H1 (cell line): ENCODE measurements around the gene FGF10. TPM values are rescaled to one million over a fixed set of nuclear protein-coding genes. Genes with fewer than 3 reads are reported as not detected.

Source experiments
- CTCF ChIA-PET: fragments of 300-600 bp; sonication (Branson Sonifier 250); formaldehyde crosslinking; loops from one replicate; lab custom pipeline; 2021; ENCODE audit not compliant: partially characterized antibody; lab: Charles Lee
- POLR2A ChIA-PET: fragments of 300-600 bp; sonication (Branson Sonifier 250); formaldehyde crosslinking; loops from one replicate; lab custom pipeline; 2021; ENCODE audit warnings: inconsistent platforms; ENCODE audit not compliant: partially characterized antibody; lab: Charles Lee
- DNase-seq, 2 experiments: peaks; one replicate each; pipeline versions ENCODE4 v3.0.0 to v3.0.0-alpha.2; 2010 to 2022; ENCODE audit warnings: low spot score in 2 of 2, low read depth in 1 of 2, mixed read lengths in 1 of 2
- FAIRE-seq: peaks from 2 replicates; lab custom pipeline; 2011; peaks lifted over from hg19 to GRCh38; lab: Jason Lieb, UNC
- H2AFZ ChIP-seq: 2 replicates; pipeline ENCODE4 v1.8.1; 2012; ENCODE audit warnings: low read length, inconsistent platforms
- H2AK5ac ChIP-seq: 2 replicates; pipeline ENCODE4 v1.6.1; 2013; ENCODE audit warnings: low read depth, low read length
- H2BK120ac ChIP-seq: replicated peaks from 2 replicates; pipeline ENCODE3; 2013; ENCODE audit warnings: low read depth, low read length, inconsistent platforms
- H2BK12ac ChIP-seq: 2 replicates; pipeline ENCODE4 v1.6.1; 2013; ENCODE audit warnings: low read depth, low read length
- H2BK15ac ChIP-seq: 2 replicates; pipeline ENCODE4 v1.6.1; 2013; ENCODE audit warnings: low read length
- H2BK20ac ChIP-seq: 2 replicates; pipeline ENCODE4 v1.6.1; 2013; ENCODE audit warnings: low read length
- H2BK5ac ChIP-seq: 2 replicates; pipeline ENCODE4 v1.6.1; 2013; ENCODE audit warnings: low read depth, low read length
- H3K14ac ChIP-seq: 2 replicates; pipeline ENCODE4 v1.6.1; 2013; ENCODE audit warnings: inconsistent platforms; ENCODE audit not compliant: insufficient read length
- H3K18ac ChIP-seq: 2 replicates; pipeline ENCODE4 v1.6.1; 2013; ENCODE audit warnings: low read length; ENCODE audit errors: extremely low read depth
- H3K23ac ChIP-seq: 2 replicates; pipeline ENCODE4 v1.6.1; 2013; ENCODE audit warnings: inconsistent platforms; ENCODE audit not compliant: insufficient read length
- H3K23me2 ChIP-seq: 2 replicates; pipeline ENCODE4 v1.6.1; 2013; ENCODE audit warnings: low read depth, low read length
- H3K27ac ChIP-seq: 2 replicates; pipeline ENCODE4 v1.6.1; 2011; ENCODE audit warnings: low read depth, low read length, inconsistent platforms
- H3K27me3 ChIP-seq, 4 experiments: replicated peaks in 1 of 4; 1 replicate in 1 of 4; 2 replicates in 3 of 4; pipeline versions ENCODE4 v1.6.1 to v1.8.1; 2011 to 2013; ENCODE audit warnings: low read length in 3 of 4, mild to moderate bottlenecking in 3 of 4, inconsistent platforms in 2 of 4, mixed read lengths in 2 of 4, moderate library complexity in 1 of 4; ENCODE audit not compliant: control insufficient read depth in 3 of 4, insufficient read depth in 3 of 4; ENCODE audit errors: extremely low read depth in 1 of 4
- H3K36me3 ChIP-seq, 4 experiments: 2 replicates each; pipeline versions ENCODE4 v1.6.1 to v1.8.1; 2011 to 2013; ENCODE audit warnings: mild to moderate bottlenecking in 4 of 4, low read length in 3 of 4, moderate library complexity in 2 of 4, control low read depth in 1 of 4, inconsistent platforms in 1 of 4; ENCODE audit not compliant: insufficient read depth in 4 of 4, control insufficient read depth in 2 of 4
- H3K4ac ChIP-seq: replicated peaks from 2 replicates; pipeline ENCODE3; 2013; ENCODE audit warnings: low read length, low read depth, mixed read lengths, inconsistent platforms; ENCODE audit not compliant: insufficient read length
- H3K4me1 ChIP-seq, 4 experiments: replicated peaks in 1 of 4; 1 replicate in 1 of 4; 2 replicates in 3 of 4; pipeline versions ENCODE4 v1.6.1 to v1.8.1; 2011 to 2013; ENCODE audit warnings: low read length in 3 of 4, inconsistent platforms in 2 of 4, mixed read lengths in 1 of 4; ENCODE audit not compliant: insufficient read depth in 4 of 4, control insufficient read depth in 3 of 4
- H3K4me2 ChIP-seq, 2 experiments: 2 replicates each; pipeline versions ENCODE4 v1.6.1 to v1.8.1; 2011 to 2013; ENCODE audit warnings: low read depth in 2 of 2, low read length in 2 of 2, control low read depth in 1 of 2, inconsistent platforms in 1 of 2, mild to moderate bottlenecking in 1 of 2; ENCODE audit not compliant: insufficient read depth in 1 of 2
- H3K4me3 ChIP-seq, 4 experiments: fragments of 200-600, 300-600 bp in 1 of 4; sonication (generic), shearing (Covaris generic), sonication (Bioruptor Twin) in 1 of 4; 2 replicates each; pipeline versions ENCODE4 v1.5.1 to v1.8.1; 2011 to 2016; ENCODE audit warnings: low read length in 4 of 4, low read depth in 3 of 4, control low read depth in 2 of 4, inconsistent platforms in 2 of 4, mild to moderate bottlenecking in 2 of 4, mixed read lengths in 1 of 4, moderate library complexity in 1 of 4; ENCODE audit not compliant: insufficient read depth in 2 of 4; ENCODE audit errors: extremely low read depth in 1 of 4
- H3K56ac ChIP-seq: replicated peaks from 2 replicates; pipeline ENCODE3; 2013; ENCODE audit warnings: low read depth, mild to moderate bottlenecking, mixed read lengths, low read length, inconsistent platforms; ENCODE audit not compliant: insufficient read length
- H3K79me1 ChIP-seq: 2 replicates; pipeline ENCODE4 v1.6.1; 2013; ENCODE audit warnings: low read depth, low read length, control low read depth
- H3K79me2 ChIP-seq, 2 experiments: 2 replicates each; pipeline versions ENCODE4 v1.6.1 to v1.8.1; 2012 to 2013; ENCODE audit warnings: low read length in 2 of 2, mild to moderate bottlenecking in 2 of 2, inconsistent platforms in 1 of 2; ENCODE audit not compliant: insufficient read depth in 2 of 2, control insufficient read depth in 1 of 2
- H3K9ac ChIP-seq, 4 experiments: replicated peaks in 1 of 4; 1 replicate in 1 of 4; 2 replicates in 3 of 4; pipeline versions ENCODE4 v1.6.1 to v1.8.1; 2011 to 2013; ENCODE audit warnings: low read depth in 3 of 4, low read length in 3 of 4, control low read depth in 2 of 4, mild to moderate bottlenecking in 2 of 4, moderate library complexity in 2 of 4, inconsistent platforms in 1 of 4; ENCODE audit errors: extremely low read depth in 1 of 4
- H3K9me3 ChIP-seq, 2 experiments: 2 replicates each; pipeline versions ENCODE4 v1.6.1 to v1.8.1; 2012 to 2013; ENCODE audit warnings: mild to moderate bottlenecking in 2 of 2, moderate library complexity in 2 of 2, control low read depth in 1 of 2, inconsistent platforms in 1 of 2, low read depth in 1 of 2, low read length in 1 of 2, mixed read lengths in 1 of 2; ENCODE audit not compliant: insufficient read depth in 2 of 2
- H4K20me1 ChIP-seq, 2 experiments: replicated peaks in 1 of 2; 2 replicates each; pipeline versions ENCODE3 to v1.8.1; 2011 to 2013; ENCODE audit warnings: inconsistent platforms in 2 of 2, low read length in 2 of 2, mild to moderate bottlenecking in 1 of 2; ENCODE audit not compliant: insufficient read depth in 2 of 2, control insufficient read depth in 1 of 2
- H4K5ac ChIP-seq: 2 replicates; pipeline ENCODE4 v1.6.1; 2013; ENCODE audit warnings: low read length, low read depth, mixed read lengths, inconsistent platforms; ENCODE audit not compliant: insufficient read length
- H4K8ac ChIP-seq: 2 replicates; pipeline ENCODE4 v1.8.0; 2013; ENCODE audit warnings: mild to moderate bottlenecking, moderate library complexity, low read length, inconsistent platforms; ENCODE audit not compliant: insufficient read depth; ENCODE audit errors: extremely low read depth
- H4K91ac ChIP-seq: replicated peaks from 2 replicates; pipeline ENCODE3; 2013; ENCODE audit warnings: low read length, mixed read lengths, inconsistent platforms; ENCODE audit not compliant: insufficient read length
- ASH2L ChIP-seq: fragments of 200-600, 300-600 bp; sonication (generic); IDR thresholded peaks from one replicate; pipeline ENCODE4 v1.7.1; 2017; ENCODE audit warnings: low read length
- ATF3 ChIP-seq: IDR thresholded peaks from 2 replicates; pipeline ENCODE4 v1.6.1; 2011; ENCODE audit warnings: low read depth, mild to moderate bottlenecking, low read length; ENCODE audit not compliant: insufficient read depth
- CBX5 ChIP-seq: fragments of 300-800, 300-1000 bp; sonication (generic); IDR thresholded peaks from 2 replicates; pipeline ENCODE4 v1.7.1; 2016; ENCODE audit warnings: antibody characterized with exemption, low read length, low read depth
- CHD2 ChIP-seq: IDR thresholded peaks from 2 replicates; pipeline ENCODE4 v1.6.1; 2012; ENCODE audit warnings: low read length, improper control_type of control experiment
- KDM4A ChIP-seq: IDR thresholded peaks from one replicate; pipeline ENCODE4 v1.7.1; 2012; ENCODE audit warnings: low read depth, mild to moderate bottlenecking, moderate library complexity, low read length, inconsistent platforms; ENCODE audit not compliant: severe bottlenecking
- KDM5A ChIP-seq: fragments of 200-600 bp; IDR thresholded peaks from 2 replicates; pipeline ENCODE4 v1.7.1; 2012; ENCODE audit warnings: mild to moderate bottlenecking, low read length, inconsistent platforms, mixed read lengths
- SRF ChIP-seq: IDR thresholded peaks from 2 replicates; pipeline ENCODE4 v1.6.1; 2011; ENCODE audit warnings: mild to moderate bottlenecking, low read depth, low read length, moderate library complexity
- TAF1 ChIP-seq: IDR thresholded peaks from 2 replicates; pipeline ENCODE4 v1.6.1; 2011; ENCODE audit warnings: mild to moderate bottlenecking, low read depth, low read length
- WGBS, 2 experiments: shearing (Covaris generic) in 1 of 2; methylation state at CpG; one replicate each; pipeline versions ENCODE4 v1.1.6 to v1.1.7; 2013 to 2015; ENCODE audit warnings: low lambda C conversion rate in 2 of 2, mixed read lengths in 2 of 2, inconsistent platforms in 1 of 2, low coverage in 1 of 2, missing lambda C conversion rate in 1 of 2; ENCODE audit not compliant: insufficient replicate concordance in 2 of 2, insufficient coverage in 1 of 2, insufficient read length in 1 of 2; ENCODE audit errors: extremely low coverage in 1 of 2, missing lambda C conversion rate in 1 of 2; 5-methylcytosine and 5-hydroxymethylcytosine counted together
- polyA plus RNA-seq, 7 experiments: library from polyadenylated mRNA; depleted of rRNA in 3 of 7; stranded (reverse) in 5 of 7; unstranded in 2 of 7; fragments of >200 nt in 5 of 7; fragments of 200-250 nt in 2 of 7; gene quantifications; 1 replicate in 5 of 7; 2 replicates in 1 of 7; 4 replicates in 1 of 7; pipeline versions ENCODE4 v1.2.1 to v1.2.3, GENCODE V29; 2011 to 2013; ENCODE audit warnings: missing spikeins in 2 of 7, mixed read lengths in 2 of 7
- total RNA-seq: library from RNA; stranded (reverse); fragmentation: NEBNext Ultra II Directional; extraction: Animal tissue kit (Norgen Biotek cat#: 25700); gene quantifications from 2 replicates; pipeline ENCODE4 v1.2.1, GENCODE V29; 2021

FGF10 gene
- total and polyA plus RNA-seq, 2 of the 8 experiments (the other 6 are each of a cell fraction or from before 2014, with no cell fraction given), result 0.06 to 0.54 TPM

- Histone ChIP-seq H2BK120ac (no peak overlapping the region), H3K36me3 (no peaks in the 10 kb centered on the region), H3K79me2 (no peaks in the 10 kb centered on the region), H3K79me1 (no peaks in the 10 kb centered on the region), H2BK12ac (no peak overlapping the region), H3K18ac (no peak overlapping the region), H3K23me2 (peaks cover 16% of the 10 kb centered on the region), H3K27me3 (peaks cover 6 to 32% (median 25%) of the 10 kb centered on the region in 4 experiments), H2BK5ac (no peak overlapping the region), H3K23ac (no peak overlapping the region), H3K9me3 (no peaks in the 10 kb centered on the region), H3K4me2 (peak overlapping the region; percentile 83 to 96), H2AFZ (no peak overlapping the region), H3K27ac (no peak overlapping the region), H3K9ac (no peak overlapping the region), H3K4me3 (peak overlapping the region in 2 of 4 experiments; percentile 56 to 65; a peak in 3 of 8 replicates), H2BK15ac (no peak overlapping the region), H3K56ac (no peak overlapping the region), H4K5ac (no peak overlapping the region), H2AK5ac (no peak overlapping the region), H4K20me1 (no peaks in the 10 kb centered on the region), H3K4ac (no peak overlapping the region), H3K4me1 (peaks cover 2 to 11% (median 4%) of the 10 kb centered on the region in 4 experiments; a peak in 5 of 7 replicates), H3K14ac (no peak overlapping the region), H4K8ac (no peak overlapping the region), H4K91ac (no peak overlapping the region), H2BK20ac (no peak overlapping the region)
- FAIRE-seq (no peak), DNase-seq (no peak)
- WGBS, 2 experiments, result 23% methylated on average over 3 of the region's 3 CpGs; no CpG with 5 or more reads in 1 of the 2 experiments
- ChIA-PET POLR2A (no interaction called here), CTCF (no interaction called here)
- TF ChIP-seq KDM4A (no peak), CHD2 (no peak), CBX5 (no peak), TAF1 (no peak), SRF (no peak), ATF3 (no peak), ASH2L (no peak), KDM5A (no peak)
Measured at GRCh38 chr5:44387406-44387805, 1.8 kb downstream of the FGF10 start.
